Stimulated activated CD8-positive, alpha-beta memory T cell treated with anti-CD3 and anti-CD28 coated beads, Interleukin-12 subunit alpha, Interleukin-12 subunit beta, amount 100 ng/mL, for 24 hours (primary cell): ENCODE data around the gene SORCS1.

ENCODE experiments used
- DNase-seq: peaks from one replicate; pipeline ENCODE4 v3.0.0-alpha.2; 2020; ENCODE audit errors: extremely low read depth

SORCS1 gene

DNA sequence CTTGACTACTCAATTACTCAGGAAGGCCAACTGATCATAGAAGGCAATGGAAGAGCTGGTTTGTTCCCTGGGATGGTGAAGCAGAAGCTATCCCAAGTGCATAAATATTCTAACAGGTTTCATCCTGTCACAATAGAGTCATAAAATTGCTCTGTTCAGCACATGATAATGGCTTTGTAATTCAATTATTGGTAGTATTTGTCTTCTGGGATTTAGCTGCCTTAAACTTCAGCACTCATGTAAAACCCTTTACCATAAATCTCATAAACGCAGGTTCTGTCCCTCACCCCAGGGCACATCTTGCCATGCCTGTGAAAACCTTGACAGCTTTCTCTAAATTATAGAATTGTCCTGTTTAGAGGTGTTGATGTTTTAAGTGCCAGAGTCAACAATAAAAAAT is 417.6 kb downstream of the SORCS1 start:
- DNase-seq = no peak

DNA sequence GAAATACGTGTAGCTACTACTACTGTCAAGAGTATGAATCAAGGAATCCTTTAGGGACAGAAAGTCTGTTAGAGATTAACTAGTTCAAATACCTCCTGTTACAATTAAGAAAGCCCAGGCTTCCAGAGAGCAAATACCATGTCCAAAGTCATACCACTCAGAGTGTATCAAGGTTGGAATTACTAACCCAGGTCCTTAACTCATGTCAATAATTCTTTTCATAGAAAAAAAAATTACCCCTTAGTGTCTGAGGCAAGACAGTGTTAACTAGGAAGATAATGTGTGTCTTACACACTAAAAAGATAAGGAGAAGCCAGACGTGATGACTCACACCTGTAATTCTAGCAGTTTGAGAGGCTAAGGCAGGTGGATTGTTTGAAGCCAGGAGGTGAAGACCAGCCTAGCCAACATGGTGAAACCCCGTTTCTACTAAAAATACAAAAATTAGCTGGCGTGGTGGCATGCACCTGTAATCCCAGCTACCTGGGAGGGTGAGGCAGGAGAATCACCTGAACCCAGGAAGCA is 423.4 kb downstream of the SORCS1 start:
- DNase-seq = no peak

DNA sequence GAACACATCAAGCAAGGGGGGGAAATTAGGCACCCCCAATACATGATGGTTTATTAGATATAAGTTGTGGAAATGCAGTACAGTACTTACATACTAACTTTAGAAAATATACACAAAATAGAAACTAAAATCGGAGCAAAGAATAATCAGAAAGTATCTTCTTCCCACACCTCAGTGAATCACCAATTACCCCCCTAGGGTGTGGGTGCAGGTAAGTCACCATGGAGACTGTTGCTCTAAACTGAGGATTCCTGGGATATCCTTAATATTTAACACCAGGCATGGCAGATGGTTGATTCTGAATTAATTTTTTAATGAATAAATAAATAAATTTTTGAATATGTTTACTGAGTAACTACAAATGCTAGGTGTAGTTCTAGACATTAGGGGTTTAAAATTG is 424.4 kb downstream of the SORCS1 start:
- DNase-seq = no peak

- DNase-seq = no peak
Observed at GRCh38 chr10:106734220-106734619, 430.3 kb downstream of the SORCS1 start.

DNA sequence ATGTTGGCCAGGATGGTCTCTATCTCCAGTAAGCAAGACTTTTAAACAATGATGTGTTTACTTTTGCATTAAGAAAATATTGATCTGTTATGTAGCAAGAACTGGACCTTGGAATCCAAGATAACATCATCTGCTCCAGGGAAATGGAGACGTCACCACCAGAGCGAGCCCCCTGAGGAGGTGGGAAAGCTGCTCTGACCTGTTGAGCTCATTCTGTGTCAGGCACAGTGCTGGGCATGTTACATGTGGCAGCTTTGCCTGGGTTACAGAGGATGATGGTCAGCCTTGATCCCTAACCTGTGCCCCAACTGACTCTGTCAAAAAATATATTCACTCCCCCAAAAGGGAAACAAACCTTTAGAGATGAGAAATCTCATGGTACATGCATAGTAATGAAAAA is 436.3 kb downstream of the SORCS1 start:
- DNase-seq = no peak

DNA sequence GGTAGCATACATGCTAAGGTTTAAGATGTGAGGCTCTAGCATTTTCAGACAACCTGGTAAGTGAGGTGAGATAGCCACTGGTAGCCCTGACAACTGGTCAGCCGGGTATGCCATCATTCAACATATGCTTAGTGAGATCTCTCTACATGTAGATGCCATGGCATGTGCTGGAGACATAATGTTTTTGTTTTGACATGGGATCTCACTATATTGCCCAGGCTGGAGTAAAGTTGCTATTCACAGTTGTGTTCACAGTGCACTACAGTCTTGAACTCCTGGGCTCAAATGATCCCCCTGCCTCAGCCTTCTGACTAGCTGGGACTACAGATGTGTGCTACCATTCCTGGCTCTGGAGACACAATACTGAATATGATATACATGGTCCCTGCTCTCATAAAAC is 437.3 kb downstream of the SORCS1 start:
- no peak for DNase-seq

- no peak for DNase-seq
Observed at GRCh38 chr10:106722524-106722923, 442.0 kb downstream of the SORCS1 start.

GRCh38 chr10:106720683-106721082 is 443.8 kb downstream of the SORCS1 start:
- no peak for DNase-seq

DNA sequence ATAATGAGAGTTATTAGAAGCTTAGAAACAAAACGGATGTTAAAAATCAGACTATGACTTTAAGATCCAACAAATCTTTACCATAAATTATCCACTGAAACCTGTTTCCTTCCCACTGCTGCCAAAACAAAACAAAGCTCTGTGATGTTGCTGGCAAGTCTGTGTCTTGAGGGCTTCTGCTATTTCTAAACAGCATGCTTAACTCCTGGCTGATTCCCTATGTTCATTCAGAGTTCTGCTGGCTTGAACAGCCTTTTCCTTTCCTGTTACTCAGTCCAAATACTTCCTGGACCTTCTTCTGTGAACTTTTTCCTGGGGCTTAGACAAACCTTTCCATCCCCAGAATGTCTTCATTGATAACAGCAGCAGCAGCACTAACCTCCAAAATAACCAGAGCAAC is 448.1 kb downstream of the SORCS1 start:
- no peak for DNase-seq

GRCh38 chr10:106714734-106715555 is 449.6 kb downstream of the SORCS1 start:
- DNase-seq = no peak

- DNase-seq = no peak
Observed at GRCh38 chr10:106713846-106714245, 450.7 kb downstream of the SORCS1 start.

DNA sequence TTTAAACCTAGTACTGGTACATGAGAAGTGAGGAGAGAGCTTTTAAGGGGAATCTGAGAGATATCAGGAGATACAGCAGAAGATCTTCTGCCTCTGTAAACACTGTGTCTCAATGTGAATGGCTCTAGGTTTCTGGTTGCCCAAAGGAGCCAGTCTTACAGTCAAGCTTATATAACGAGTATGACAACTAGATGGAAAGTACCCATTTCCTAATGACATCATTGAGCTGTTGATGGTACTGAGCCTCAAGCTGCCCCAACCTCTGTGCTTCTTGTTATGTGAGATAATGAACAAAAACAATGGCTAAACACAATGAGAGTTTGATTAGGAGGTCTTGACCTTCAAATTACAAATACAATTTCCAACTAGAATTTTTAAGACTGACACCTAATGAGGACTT is 451.5 kb downstream of the SORCS1 start:
- no peak for DNase-seq

DNA sequence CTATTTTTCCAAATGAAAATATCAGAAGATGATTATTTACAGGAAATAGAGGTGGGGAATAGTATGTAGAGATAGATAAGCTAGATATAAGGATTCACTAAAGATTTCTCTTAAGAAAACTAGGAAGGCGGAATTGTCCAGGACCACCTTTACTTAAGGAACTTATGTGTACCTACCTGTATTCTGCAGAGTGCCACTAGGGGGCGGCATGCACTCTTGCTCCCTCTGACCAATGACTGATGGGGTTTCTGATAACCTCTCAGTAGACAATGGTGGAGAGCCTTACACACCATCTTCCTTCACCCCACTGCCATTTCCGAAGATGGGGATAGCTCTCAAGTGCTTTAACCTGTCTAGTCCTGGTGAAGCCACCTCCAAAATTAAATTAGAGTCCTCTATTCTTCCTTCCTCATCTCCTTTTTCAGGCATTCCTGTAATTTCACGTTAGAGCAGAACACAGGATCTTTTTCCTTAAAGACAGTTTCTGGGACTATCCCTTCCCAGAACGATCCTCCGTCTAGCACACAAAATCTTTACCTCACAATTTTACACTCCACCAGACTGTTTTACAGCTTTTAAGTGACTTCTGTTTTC is 453.1 kb downstream of the SORCS1 start:
- DNase-seq = no peak

GRCh38 chr10:106708506-106708905 is 456.0 kb downstream of the SORCS1 start:
- DNase-seq = no peak

- no peak for DNase-seq
Observed at GRCh38 chr10:106707657-106708056, 456.8 kb downstream of the SORCS1 start.

- DNase-seq = no peak
Observed at GRCh38 chr10:106706127-106706526, 458.4 kb downstream of the SORCS1 start.

GRCh38 chr10:106705681-106706100 is 458.8 kb downstream of the SORCS1 start:
- no peak for DNase-seq

DNA sequence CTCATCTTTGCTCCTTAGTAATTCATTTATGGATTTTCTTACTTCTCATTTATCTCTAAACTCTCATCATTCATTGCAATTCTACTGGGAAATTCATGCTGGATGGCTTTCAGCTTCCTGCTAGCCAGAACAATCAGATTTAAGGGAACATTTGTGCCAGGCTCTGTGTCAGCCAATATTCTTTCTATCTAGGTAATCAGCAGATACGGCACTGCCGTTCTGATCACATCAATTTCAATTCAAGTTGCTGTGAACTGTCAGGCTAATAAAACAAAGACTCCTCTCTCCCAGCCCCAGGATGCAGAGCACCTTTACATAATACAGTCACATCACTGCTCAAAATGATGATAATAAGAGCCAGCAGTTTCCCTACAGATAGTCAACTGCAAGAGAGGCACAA is 468.3 kb downstream of the SORCS1 start:
- no peak for DNase-seq

GRCh38 chr10:106694696-106695095 is 469.8 kb downstream of the SORCS1 start:
- no peak for DNase-seq

DNA sequence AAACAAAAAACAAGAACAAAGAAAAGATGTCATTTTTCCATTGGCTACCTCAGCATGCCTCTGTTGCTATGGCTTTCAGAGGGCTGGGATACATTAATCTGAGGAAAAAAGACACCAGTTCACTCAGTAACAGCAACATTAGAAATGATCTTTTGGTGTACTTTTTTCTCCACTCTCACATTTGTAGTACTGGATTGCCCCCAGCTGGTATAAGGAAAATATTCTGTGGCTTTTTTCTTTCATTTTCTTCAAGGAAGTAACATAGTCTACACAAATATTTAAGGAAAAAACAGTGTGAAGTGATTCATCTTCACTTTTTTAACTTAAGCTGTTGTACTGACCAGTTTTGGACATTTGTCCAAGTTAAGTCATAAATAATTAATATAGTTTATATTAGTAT is 482.3 kb downstream of the SORCS1 start:
- DNase-seq = no peak

GRCh38 chr10:106680061-106680460 is 484.4 kb downstream of the SORCS1 start:
- DNase-seq = no peak

DNA sequence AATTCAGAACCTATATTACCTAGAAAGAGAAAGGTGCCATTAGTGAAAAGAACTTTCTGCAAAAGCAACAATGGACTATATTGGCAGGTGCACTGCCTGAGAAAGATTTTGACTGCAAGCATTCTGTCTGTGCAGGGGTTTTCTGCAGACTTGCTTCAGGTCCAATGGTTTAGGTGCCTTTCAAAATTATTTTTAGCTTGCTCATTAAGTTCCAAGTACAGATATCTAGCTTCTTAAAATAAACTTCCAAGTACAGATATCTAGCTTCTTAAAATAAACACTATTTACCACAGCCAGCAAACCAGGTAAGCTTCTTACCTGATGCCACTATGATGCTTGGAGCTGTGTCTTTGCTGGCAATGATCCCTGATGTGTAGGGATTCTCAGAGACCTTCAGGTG is 485.2 kb downstream of the SORCS1 start:
- DNase-seq = no peak

DNA sequence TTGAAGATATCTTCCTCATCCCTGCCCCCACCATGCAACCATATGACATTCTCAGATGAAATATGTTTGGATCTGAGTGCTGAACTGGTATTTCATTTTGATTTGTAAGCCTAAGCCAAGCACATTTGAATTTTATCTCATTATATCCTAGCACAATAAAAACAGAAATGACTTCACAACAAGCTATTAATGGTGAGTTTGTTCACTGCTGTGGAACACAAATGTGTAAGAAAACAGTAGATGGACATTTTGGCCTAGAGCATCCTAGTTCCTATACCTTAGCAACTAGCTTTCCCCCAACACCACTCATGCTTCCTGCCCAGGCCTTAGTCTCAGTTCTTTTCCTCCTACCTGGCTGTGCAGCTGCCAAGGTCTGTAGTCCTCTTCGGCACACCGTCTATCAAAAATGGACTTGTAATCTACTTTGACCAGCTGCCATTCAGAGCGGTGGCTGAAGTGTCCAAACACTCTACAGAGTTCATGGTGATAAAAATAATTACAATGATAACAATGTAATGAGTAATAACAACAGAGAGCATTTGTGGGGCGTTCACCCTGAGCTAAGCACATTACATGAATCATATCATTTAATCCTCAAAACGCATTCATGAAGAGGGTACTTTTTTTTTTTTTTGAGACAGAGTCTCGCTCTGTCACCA is 491.9 kb downstream of the SORCS1 start:
- DNase-seq = no peak
